Stomach (tissue), 4 donors: ENCODE data around the gene AUTS2.

Experiments used
- EP300 ChIP-seq: sonication (generic); formaldehyde crosslinking; IDR thresholded peaks from one replicate; pipeline ENCODE4 v1.6.1; 2017; ENCODE audit warnings: antibody characterized with exemption
- POLR2A ChIP-seq, 4 donors: fragments of 450-650 bp; IDR thresholded peaks; one replicate each; pipeline ENCODE4 v1.6.1; 2016; ENCODE audit warnings: antibody characterized with exemption in 4 of 4, control low read depth in 2 of 4, mild to moderate bottlenecking in 1 of 4, moderate library complexity in 1 of 4
- POLR2AphosphoS5 ChIP-seq, 3 donors: sonication (generic); formaldehyde crosslinking; IDR thresholded peaks; one replicate each; pipeline ENCODE4 v1.6.1; 2016; ENCODE audit warnings: antibody characterized with exemption in 3 of 3
- TF ChIP-seq, protein P1 (sequence below), 7 experiments: fragments of 450-650 bp in 4 of 7; fragments of 200-600 bp in 3 of 7; sonication (generic) in 3 of 7; IDR thresholded peaks; one replicate each; pipeline ENCODE4 v1.5.1; 2016 to 2019; ENCODE audit warnings: antibody characterized with exemption in 7 of 7, control low read depth in 2 of 7, mild to moderate bottlenecking in 1 of 7

DNA sequence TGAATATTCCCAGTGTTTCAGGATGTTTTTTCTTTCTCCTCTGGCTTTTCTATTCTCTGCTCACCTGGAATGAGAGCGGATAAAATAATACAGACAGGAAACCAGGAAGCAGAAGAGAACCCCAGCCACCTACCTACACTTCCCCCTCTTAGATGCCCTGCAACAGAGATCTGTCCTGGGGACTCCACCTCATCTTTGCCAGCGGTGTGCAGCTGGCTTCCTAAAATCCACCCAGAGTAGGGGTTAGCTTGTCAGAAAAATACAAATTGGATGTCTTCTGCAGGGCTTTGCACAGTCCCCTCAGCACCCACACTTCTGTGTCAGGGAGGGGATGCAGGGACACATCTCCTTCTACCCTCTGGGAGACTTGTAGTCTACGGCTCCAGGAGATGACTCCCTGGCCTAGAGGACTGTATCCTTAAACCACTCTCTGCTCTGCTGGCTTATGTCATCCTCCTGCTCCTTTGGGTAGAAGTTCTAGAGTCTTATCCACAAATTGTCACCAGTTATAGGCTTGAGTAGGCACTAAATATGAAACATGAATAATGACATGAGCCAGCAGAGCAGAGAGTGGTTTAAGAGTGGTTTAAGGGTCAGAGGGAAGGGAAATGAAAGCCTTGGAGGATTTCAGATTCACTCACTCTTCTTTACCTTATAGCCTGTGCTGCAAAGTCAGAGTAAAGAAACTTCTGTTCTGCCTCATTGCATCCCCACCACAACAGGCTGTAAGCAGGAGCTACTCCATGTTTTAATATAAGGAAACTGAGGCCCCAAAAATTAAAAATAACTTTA is 749.4 kb downstream of the AUTS2 start:
- TF ChIP-seq EP300, result no peak
- TF ChIP-seq, protein P1, sequence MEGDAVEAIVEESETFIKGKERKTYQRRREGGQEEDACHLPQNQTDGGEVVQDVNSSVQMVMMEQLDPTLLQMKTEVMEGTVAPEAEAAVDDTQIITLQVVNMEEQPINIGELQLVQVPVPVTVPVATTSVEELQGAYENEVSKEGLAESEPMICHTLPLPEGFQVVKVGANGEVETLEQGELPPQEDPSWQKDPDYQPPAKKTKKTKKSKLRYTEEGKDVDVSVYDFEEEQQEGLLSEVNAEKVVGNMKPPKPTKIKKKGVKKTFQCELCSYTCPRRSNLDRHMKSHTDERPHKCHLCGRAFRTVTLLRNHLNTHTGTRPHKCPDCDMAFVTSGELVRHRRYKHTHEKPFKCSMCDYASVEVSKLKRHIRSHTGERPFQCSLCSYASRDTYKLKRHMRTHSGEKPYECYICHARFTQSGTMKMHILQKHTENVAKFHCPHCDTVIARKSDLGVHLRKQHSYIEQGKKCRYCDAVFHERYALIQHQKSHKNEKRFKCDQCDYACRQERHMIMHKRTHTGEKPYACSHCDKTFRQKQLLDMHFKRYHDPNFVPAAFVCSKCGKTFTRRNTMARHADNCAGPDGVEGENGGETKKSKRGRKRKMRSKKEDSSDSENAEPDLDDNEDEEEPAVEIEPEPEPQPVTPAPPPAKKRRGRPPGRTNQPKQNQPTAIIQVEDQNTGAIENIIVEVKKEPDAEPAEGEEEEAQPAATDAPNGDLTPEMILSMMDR (IDR thresholded peaks at IDR 0.05), result no peak
- TF ChIP-seq POLR2A (IDR thresholded peaks at IDR 0.05), result no peak
- no peak for TF ChIP-seq POLR2AphosphoS5 (IDR thresholded peaks at IDR 0.05)
